Ramos (cell line): ENCODE results near the gene ARPP19.
"Not testable (repeated sequence)": the region's sequence is repeated elsewhere in the genome, so short reads cannot be mapped to it uniquely, and the experiment has no call there.

ENCODE experiments used
- in situ Hi-C: fragments of 300-500 bp; cut with MboI; formaldehyde crosslinking; loops from one replicate; pipeline ENCODE4 v1.14.3; 2022; ENCODE audit warnings: low sequenced_read_pairs; ENCODE audit not compliant: unreplicated experiment

Gene ARPP19

GRCh38 chr15:52568601-52569585 is at the start of gene ARPP19:
TSS of gene ARPP19 (minus strand) at chr15:52569030. CDS start at chr15:52568892, 138 bp downstream.
- in situ Hi-C loops: no loop called here

- in situ Hi-C loops: no loop called here
These were observed 48.2 kb upstream of the ARPP19 start for GRCh38 chr15:52617026-52617425.

GRCh38 chr15:52615302-52615701 is 46.5 kb upstream of the ARPP19 start:
- in situ Hi-C loops: no loop called here

GRCh38 chr15:52609593-52609992 is 40.8 kb upstream of the ARPP19 start:
- in situ Hi-C loops: no loop called here

GRCh38 chr15:52584414-52584813 is 15.6 kb upstream of the ARPP19 start:
- in situ Hi-C loops: no loop called here

GRCh38 chr15:52579852-52580251 is 11.0 kb upstream of the ARPP19 start:
- in situ Hi-C loops: no loop called here

- in situ Hi-C loops: no loop called here
These were observed 7.9 kb upstream of the ARPP19 start for GRCh38 chr15:52576692-52577091.

GRCh38 chr15:52575573-52575972 is 6.7 kb upstream of the ARPP19 start:
- in situ Hi-C loops: not testable (repeated sequence)

- in situ Hi-C loops: no loop called here
These were observed 6.2 kb upstream of the ARPP19 start for GRCh38 chr15:52575072-52575471.

GRCh38 chr15:52574623-52575022 is 5.8 kb upstream of the ARPP19 start:
- in situ Hi-C loops: not testable (repeated sequence)

- in situ Hi-C loops: no loop called here
These were observed 794 bp downstream of the ARPP19 start for GRCh38 chr15:52567871-52568600.

GRCh38 chr15:52566889-52567288 is 1.9 kb downstream of the ARPP19 start:
- in situ Hi-C loops: no loop called here

- in situ Hi-C loops: not testable (repeated sequence)
These were observed 3.1 kb downstream of the ARPP19 start for GRCh38 chr15:52565417-52566358.

GRCh38 chr15:52563501-52564060 is 5.2 kb downstream of the ARPP19 start:
- in situ Hi-C loops: no loop called here

GRCh38 chr15:52559575-52559974 is 9.3 kb downstream of the ARPP19 start:
- in situ Hi-C loops: no loop called here

GRCh38 chr15:52559022-52559421 is 9.8 kb downstream of the ARPP19 start:
- in situ Hi-C loops: no loop called here

- in situ Hi-C loops: no loop called here
These were observed 10.6 kb downstream of the ARPP19 start for GRCh38 chr15:52558196-52558595.

GRCh38 chr15:52557274-52557641 is 11.6 kb downstream of the ARPP19 start:
- in situ Hi-C loops: no loop called here

- in situ Hi-C loops: no loop called here
These were observed 12.1 kb downstream of the ARPP19 start for GRCh38 chr15:52556524-52557273.
